Mesenchymal stem cell (in vitro differentiated cells and primary cell): ENCODE data around the gene IL1RAP.
A peak's percentile ranks its signal among the peaks of the same experiment; 100 is the strongest.

Experiments
- DNase-seq: peaks from one replicate; pipeline ENCODE4 v3.0.0-alpha.2; 2013
- H2AFZ ChIP-seq: one replicate; pipeline ENCODE4 v1.6.1; 2013; ENCODE audit warnings: low read depth, mild to moderate bottlenecking, control low read depth, inconsistent platforms, low read length, moderate library complexity
- H2AK5ac ChIP-seq: 2 replicates; pipeline ENCODE4 v1.6.1; 2013; ENCODE audit warnings: low read length, moderate library complexity, mild to moderate bottlenecking, inconsistent platforms; ENCODE audit not compliant: severe bottlenecking
- H2BK120ac ChIP-seq: one replicate; pipeline ENCODE4 v1.6.1; 2013; ENCODE audit warnings: low read depth, mild to moderate bottlenecking, inconsistent platforms, low read length, moderate library complexity
- H2BK12ac ChIP-seq, 2 experiments: one replicate each; pipeline ENCODE4 v1.6.1; 2013; ENCODE audit warnings: inconsistent platforms in 2 of 2, low read length in 2 of 2, mild to moderate bottlenecking in 2 of 2, moderate library complexity in 2 of 2, control low read depth in 1 of 2
- H2BK15ac ChIP-seq: one replicate; pipeline ENCODE4 v1.6.1; 2013; ENCODE audit warnings: mild to moderate bottlenecking, low read depth, inconsistent platforms; ENCODE audit not compliant: poor library complexity, severe bottlenecking
- H2BK5ac ChIP-seq: 2 replicates; pipeline ENCODE4 v1.6.1; 2013; ENCODE audit warnings: low read depth, mild to moderate bottlenecking, low read length, control low read depth, inconsistent platforms; ENCODE audit not compliant: poor library complexity, severe bottlenecking
- H3K14ac ChIP-seq, 2 experiments: one replicate each; pipeline ENCODE4 v1.6.1; 2013; ENCODE audit warnings: inconsistent platforms in 2 of 2, low read length in 2 of 2, control low read depth in 1 of 2, mild to moderate bottlenecking in 1 of 2, moderate library complexity in 1 of 2
- H3K18ac ChIP-seq, 2 experiments: one replicate each; pipeline ENCODE4 v1.6.1; 2013; ENCODE audit warnings: inconsistent platforms in 2 of 2, low read length in 2 of 2, control low read depth in 1 of 2, low read depth in 1 of 2, mild to moderate bottlenecking in 1 of 2
- H3K23ac ChIP-seq, 2 experiments: one replicate each; pipeline ENCODE4 v1.6.1; 2013; ENCODE audit warnings: inconsistent platforms in 2 of 2, low read length in 2 of 2, mild to moderate bottlenecking in 2 of 2, moderate library complexity in 2 of 2, control low read depth in 1 of 2
- H3K27ac ChIP-seq: 2 replicates; pipeline ENCODE4 v1.5.1; 2013; ENCODE audit warnings: mild to moderate bottlenecking, moderate library complexity, low read length, control low read depth, inconsistent platforms; ENCODE audit not compliant: poor library complexity, severe bottlenecking
- H3K27me3 ChIP-seq, 2 experiments: 2 replicates each; pipeline versions ENCODE4 v1.6.1 to v1.7.0; 2013; ENCODE audit warnings: low read length in 2 of 2, mild to moderate bottlenecking in 2 of 2, moderate library complexity in 2 of 2, control low read depth in 1 of 2, inconsistent platforms in 1 of 2; ENCODE audit not compliant: control insufficient read depth in 1 of 2, insufficient read depth in 1 of 2
- H3K36me3 ChIP-seq, 2 experiments: 2 replicates each; pipeline versions ENCODE4 v1.6.1 to v1.7.0; 2013; ENCODE audit warnings: low read length in 2 of 2, control low read depth in 1 of 2, inconsistent platforms in 1 of 2, low read depth in 1 of 2, mild to moderate bottlenecking in 1 of 2; ENCODE audit not compliant: insufficient read depth in 2 of 2, control insufficient read depth in 1 of 2
- H3K4ac ChIP-seq, 2 experiments: one replicate each; pipeline ENCODE4 v1.6.1; 2013; ENCODE audit warnings: inconsistent platforms in 2 of 2, low read length in 2 of 2, mild to moderate bottlenecking in 2 of 2, moderate library complexity in 2 of 2, control low read depth in 1 of 2, low read depth in 1 of 2
- H3K4me1 ChIP-seq: 2 replicates; pipeline ENCODE4 v1.6.1; 2013; ENCODE audit warnings: low read depth, low read length, control low read depth; ENCODE audit not compliant: control insufficient read depth, insufficient read depth
- H3K4me2 ChIP-seq: 2 replicates; pipeline ENCODE4 v1.6.1; 2013; ENCODE audit warnings: low read length, mild to moderate bottlenecking, inconsistent platforms; ENCODE audit not compliant: poor library complexity, severe bottlenecking
- H3K4me3 ChIP-seq, 2 experiments: 2 replicates each; pipeline versions ENCODE4 v1.5.1 to v1.7.0; 2013; ENCODE audit warnings: low read length in 2 of 2, mild to moderate bottlenecking in 2 of 2, control low read depth in 1 of 2, low read depth in 1 of 2; ENCODE audit not compliant: insufficient read depth in 1 of 2
- H3K79me1 ChIP-seq: replicated peaks from 2 replicates; pipeline ENCODE4 v1.6.1; 2013; ENCODE audit warnings: mild to moderate bottlenecking, control low read depth, low read length, inconsistent platforms; ENCODE audit not compliant: poor library complexity, severe bottlenecking
- H3K9ac ChIP-seq: 2 replicates; pipeline ENCODE4 v1.7.0; 2013; ENCODE audit warnings: mild to moderate bottlenecking, low read length, moderate library complexity
- H3K9me3 ChIP-seq: 2 replicates; pipeline ENCODE4 v1.7.0; 2013; ENCODE audit warnings: mild to moderate bottlenecking, low read length; ENCODE audit not compliant: control insufficient read depth
- H4K8ac ChIP-seq: one replicate; pipeline ENCODE4 v1.6.1; 2013; ENCODE audit warnings: inconsistent platforms, mild to moderate bottlenecking, low read length, moderate library complexity
- H4K91ac ChIP-seq: one replicate; pipeline ENCODE4 v1.6.1; 2013; ENCODE audit warnings: mild to moderate bottlenecking, low read length, inconsistent platforms
- WGBS: methylation state at CpG from one replicate; pipeline ENCODE4 v1.1.7; 2013; ENCODE audit warnings: mixed read lengths; 5-methylcytosine and 5-hydroxymethylcytosine counted together

The IL1RAP gene

GRCh38 chr3:190642016-190642415 lies 128.1 kb downstream of the IL1RAP start:
- no peak overlapping the region for H3K23ac ChIP-seq
- no peak overlapping the region for H3K27ac ChIP-seq
- no peak overlapping the region for H2BK5ac ChIP-seq
- H2BK120ac ChIP-seq = no peak overlapping the region
- no peak overlapping the region for H3K4ac ChIP-seq
- H3K79me1 ChIP-seq = no peaks in the 10 kb centered on the region
- no peaks in the 10 kb centered on the region for H3K27me3 ChIP-seq
- H4K91ac ChIP-seq = no peak overlapping the region
- H2AFZ ChIP-seq = no peak overlapping the region
- H3K18ac ChIP-seq = no peak overlapping the region
- no peak for DNase-seq
- H3K14ac ChIP-seq = no peak overlapping the region
- H3K36me3 ChIP-seq = no peaks in the 10 kb centered on the region
- no peak overlapping the region for H4K8ac ChIP-seq
- H3K4me3 ChIP-seq = no peak overlapping the region
- no peak overlapping the region for H2BK12ac ChIP-seq
- no peaks in the 10 kb centered on the region for H3K9me3 ChIP-seq
- no peak overlapping the region for H2AK5ac ChIP-seq
- WGBS = 85% methylated on average over 4 of the region's 6 CpGs
- no peak overlapping the region for H3K9ac ChIP-seq
- H3K4me2 ChIP-seq = no peak overlapping the region
- no peaks in the 10 kb centered on the region for H3K4me1 ChIP-seq
- H2BK15ac ChIP-seq = no peak overlapping the region

DNA sequence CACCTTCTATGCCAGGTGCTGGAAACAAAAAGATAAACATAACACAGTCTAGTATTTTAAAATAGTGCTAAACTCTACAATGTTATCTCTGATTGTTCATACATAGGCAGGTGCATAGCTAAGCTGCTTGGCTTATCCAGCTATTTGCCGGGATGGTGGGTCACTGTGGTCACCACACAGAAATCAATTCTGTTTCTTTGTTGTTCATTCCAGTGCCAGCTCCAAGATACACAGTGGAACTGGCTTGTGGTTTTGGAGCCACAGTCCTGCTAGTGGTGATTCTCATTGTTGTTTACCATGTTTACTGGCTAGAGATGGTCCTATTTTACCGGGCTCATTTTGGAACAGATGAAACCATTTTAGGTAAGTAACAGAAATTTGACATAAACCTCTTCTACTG lies 130.2 kb downstream of the IL1RAP start:
- 94% methylated on average over 1 of the region's 2 CpGs for WGBS
- H3K36me3 ChIP-seq = no peaks in the 10 kb centered on the region

GRCh38 chr3:190644766-190645165 lies 130.9 kb downstream of the IL1RAP start:
- no peak overlapping the region for H3K23ac ChIP-seq

More for the DNA sequence above, 130.2 kb downstream of the IL1RAP start:
- no peaks in the 10 kb centered on the region for H3K27me3 ChIP-seq
- H4K91ac ChIP-seq = no peak overlapping the region
- H2AFZ ChIP-seq = no peak overlapping the region
- H2BK12ac ChIP-seq = no peak overlapping the region
- H2BK120ac ChIP-seq = no peak overlapping the region
- H3K23ac ChIP-seq = no peak overlapping the region
- H3K79me1 ChIP-seq = no peaks in the 10 kb centered on the region
- H3K18ac ChIP-seq = no peak overlapping the region
- DNase-seq = no peak
- no peak overlapping the region for H3K4me2 ChIP-seq
- H3K27ac ChIP-seq = no peak overlapping the region
- H3K4me1 ChIP-seq = no peaks in the 10 kb centered on the region
- H4K8ac ChIP-seq = no peak overlapping the region
- H3K14ac ChIP-seq = no peak overlapping the region
- H3K9me3 ChIP-seq = no peaks in the 10 kb centered on the region
- no peak overlapping the region for H2BK5ac ChIP-seq
- no peak overlapping the region for H2BK15ac ChIP-seq
- no peak overlapping the region for H3K4ac ChIP-seq
- no peak overlapping the region for H3K9ac ChIP-seq
- no peak overlapping the region for H3K4me3 ChIP-seq
- no peak overlapping the region for H2AK5ac ChIP-seq

DNA sequence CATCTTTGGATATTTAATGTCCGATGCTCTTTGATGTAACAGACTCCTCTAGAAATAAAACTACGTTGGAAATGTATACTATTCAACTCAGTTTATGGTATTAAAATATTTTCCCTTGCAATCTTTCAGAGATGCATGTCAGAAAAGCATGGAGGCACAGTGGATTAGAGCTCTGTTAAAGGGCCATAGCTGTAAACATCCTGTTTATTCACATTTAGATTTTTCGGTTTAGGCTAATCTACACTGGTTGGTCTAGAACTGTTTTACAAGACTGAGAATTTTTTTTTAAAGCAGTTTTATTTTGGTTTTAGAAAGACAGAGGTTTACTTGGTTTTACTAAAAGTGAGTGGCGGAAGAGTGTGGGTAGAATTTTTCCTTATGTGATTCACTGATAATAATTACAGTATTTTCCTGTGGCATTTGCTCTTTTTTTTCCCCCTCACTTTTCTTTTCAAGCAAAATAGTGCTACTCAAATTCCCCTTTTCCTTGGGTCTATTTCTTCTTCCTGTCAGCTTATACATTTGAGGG lies 132.1 kb downstream of the IL1RAP start:
- Histone ChIP-seq H2BK120ac (no peak overlapping the region), H3K18ac (no peak overlapping the region), H2BK5ac (no peak overlapping the region), H3K23ac (no peak overlapping the region), H3K4ac (no peak overlapping the region), H4K8ac (no peak overlapping the region), H3K27ac (no peak overlapping the region), H2BK15ac (no peak overlapping the region), H3K4me2 (no peak overlapping the region), H3K4me3 (no peak overlapping the region), H3K27me3 (no peaks in the 10 kb centered on the region), H3K14ac (no peak overlapping the region), H3K9me3 (no peaks in the 10 kb centered on the region), H3K79me1 (no peaks in the 10 kb centered on the region), H3K4me1 (no peaks in the 10 kb centered on the region), H4K91ac (no peak overlapping the region), H3K36me3 (no peaks in the 10 kb centered on the region), H3K9ac (no peak overlapping the region), H2AFZ (no peak overlapping the region), H2BK12ac (no peak overlapping the region), H2AK5ac (no peak overlapping the region)
- WGBS = 92% methylated on average over 1 of the region's 4 CpGs
- DNase-seq = no peak

More at GRCh38 chr3:190644766-190645165, 130.9 kb downstream of the IL1RAP start:
- Histone ChIP-seq H3K9ac (no peak overlapping the region), H3K18ac (no peak overlapping the region), H4K91ac (no peak overlapping the region), H3K36me3 (no peaks in the 10 kb centered on the region), H2BK5ac (no peak overlapping the region), H3K27ac (no peak overlapping the region), H2BK12ac (no peak overlapping the region), H2AFZ (no peak overlapping the region), H2AK5ac (no peak overlapping the region), H4K8ac (no peak overlapping the region), H2BK120ac (no peak overlapping the region), H3K79me1 (no peaks in the 10 kb centered on the region), H3K4me3 (no peak overlapping the region), H3K14ac (no peak overlapping the region), H3K4me2 (no peak overlapping the region), H3K9me3 (no peaks in the 10 kb centered on the region), H3K4ac (no peak overlapping the region), H2BK15ac (no peak overlapping the region), H3K4me1 (no peaks in the 10 kb centered on the region), H3K27me3 (no peaks in the 10 kb centered on the region)
- DNase-seq = peak; percentile 34
- 76% methylated on average over 4 of the region's 5 CpGs for WGBS
